Posterior cingulate gyrus (tissue), 11 donors: Measurements from ENCODE around the gene COL4A2.
"Not testable (repeated sequence)": the region's sequence is repeated elsewhere in the genome, so short reads cannot be mapped to it uniquely, and the experiment has no call there.

ENCODE experiments used
- DNase-seq, 10 donors: peaks; one replicate each; pipeline versions ENCODE4 v3.0.0 to v3.0.0-alpha.2; 2020 to 2021; ENCODE audit warnings: mixed read lengths in 3 of 10
- intact Hi-C: fragments of 100-400 bp; cut with DNase I; formaldehyde crosslinking; loops from one replicate; pipeline ENCODE4 v1.15.1; 2023

Gene COL4A2

DNA sequence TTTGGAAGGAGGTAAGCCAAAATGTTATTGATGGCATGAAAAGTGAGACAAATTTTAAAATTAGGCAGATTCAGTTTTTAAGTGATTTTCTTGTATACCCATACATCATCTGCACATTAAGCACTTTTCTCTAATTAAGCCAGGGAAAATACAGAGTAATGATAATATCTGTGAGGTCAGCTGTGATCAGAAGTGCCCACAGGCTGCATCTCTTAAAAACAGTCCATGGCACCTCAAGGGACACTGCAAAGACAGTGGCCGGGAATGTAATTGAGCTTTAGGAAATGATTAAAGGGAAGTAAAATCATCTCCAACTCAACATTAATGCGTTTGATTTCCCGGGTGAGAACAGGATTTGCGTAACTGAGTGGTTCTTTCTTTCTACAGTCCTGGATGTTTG is 2.1 kb upstream of the COL4A2 start:
- no peak for DNase-seq
- intact Hi-C loops: loop anchor here (10.0 kb wide), 2 partner anchors 60 to 110 kb away; no protein-coding TSS in a partner anchor

- intact Hi-C loops: loop anchor here (10.0 kb wide), 2 partner anchors 59 to 109 kb away; no protein-coding TSS in a partner anchor
- no peak for DNase-seq
These were observed 1.5 kb upstream of the COL4A2 start for GRCh38 chr13:110305544-110305943.

- intact Hi-C loops: loop anchor here (10.0 kb wide), 2 partner anchors 59 to 109 kb away; no protein-coding TSS in a partner anchor
- DNase-seq: no peak
These were observed 1.1 kb upstream of the COL4A2 start for GRCh38 chr13:110305949-110306339.

- DNase-seq: no peak
- intact Hi-C loops: loop anchor here (10.0 kb wide), 2 partner anchors 58 to 108 kb away; no protein-coding TSS in a partner anchor
These were observed 634 bp upstream of the COL4A2 start for GRCh38 chr13:110306340-110306959.

DNA sequence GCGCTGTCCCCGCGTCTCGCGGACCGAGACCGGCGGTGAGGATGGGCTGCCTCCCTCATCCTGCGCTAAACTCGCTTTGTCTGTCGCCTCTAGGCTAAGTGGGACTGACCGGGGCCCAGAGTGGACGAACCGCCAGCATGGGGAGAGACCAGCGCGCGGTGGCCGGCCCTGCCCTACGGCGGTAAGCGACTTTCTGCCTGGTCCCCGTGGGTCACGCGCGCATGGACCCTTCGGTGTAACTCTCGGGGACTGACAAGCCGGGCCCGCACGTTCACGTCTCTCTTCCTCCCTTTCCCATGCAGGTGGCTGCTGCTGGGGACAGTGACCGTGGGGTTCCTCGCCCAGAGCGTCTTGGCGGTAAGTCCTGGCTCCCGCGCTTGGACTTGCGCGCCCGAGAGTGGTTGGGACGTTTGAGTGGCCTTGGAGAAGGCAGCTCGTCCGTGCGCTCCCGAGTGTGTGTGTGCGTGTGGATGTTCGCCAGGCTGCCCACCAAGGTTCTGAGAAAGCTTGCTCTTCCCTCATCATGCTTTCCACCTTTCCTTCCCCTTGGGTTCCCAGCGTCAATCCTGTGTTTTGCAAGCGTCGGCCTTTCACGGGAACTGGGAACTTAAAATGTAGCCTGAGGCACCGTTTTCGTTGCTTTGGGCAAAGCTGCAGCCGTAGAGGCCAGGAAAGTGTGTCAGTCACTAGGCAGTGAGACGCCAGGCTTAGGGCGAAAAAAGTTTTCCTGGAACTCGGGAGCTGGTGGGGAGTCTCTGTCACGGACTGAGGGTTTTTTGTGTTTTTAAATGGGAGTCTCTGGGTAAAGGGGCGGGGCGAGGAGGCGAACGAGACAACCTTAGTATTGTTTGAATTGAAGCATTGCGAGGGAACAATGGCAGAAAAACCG is 927 bp downstream of the COL4A2 start:
- peak in 1 of 10 donors; percentile 77 for DNase-seq
- intact Hi-C loops: loop anchor here (10.0 kb wide), 2 partner anchors 57 to 107 kb away; no protein-coding TSS in a partner anchor

DNA sequence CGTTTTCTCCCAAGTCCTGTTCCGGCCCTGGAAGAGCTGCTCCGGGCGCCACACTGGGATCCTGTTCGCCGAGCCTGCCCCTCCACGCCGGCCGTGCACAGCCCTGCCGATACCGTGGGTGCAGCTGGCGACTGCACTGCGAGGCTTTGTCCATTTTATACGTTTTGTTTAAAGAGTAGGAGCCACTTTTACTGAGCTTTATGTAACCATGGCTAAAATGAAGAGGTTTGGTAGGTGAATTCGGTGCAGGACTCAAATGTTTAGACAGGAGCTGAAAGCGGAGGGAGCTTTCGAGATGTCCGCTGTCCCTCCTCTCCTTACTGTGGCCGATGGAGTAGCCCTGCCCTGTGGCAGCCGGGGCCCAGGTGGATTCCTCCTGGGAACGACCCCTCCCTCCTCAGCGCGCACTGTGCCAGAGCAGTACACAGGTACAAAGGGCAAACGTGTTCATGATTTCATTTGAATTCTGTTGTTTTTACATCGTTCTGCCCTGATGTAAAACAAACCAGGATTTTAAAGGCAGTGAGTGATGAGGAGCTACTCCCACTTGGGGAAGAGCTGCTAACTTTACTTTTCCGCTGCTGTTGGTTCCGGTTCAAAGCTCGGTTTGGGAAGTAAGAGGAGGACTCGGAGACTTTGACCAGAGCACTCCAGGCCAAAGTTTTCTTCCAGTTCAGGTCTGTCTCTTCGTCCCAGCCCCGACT is 1.7 kb downstream of the COL4A2 start:
- no peak for DNase-seq
- intact Hi-C loops: loop anchor here (10.0 kb wide), 2 partner anchors 56 to 106 kb away; no protein-coding TSS in a partner anchor

DNA sequence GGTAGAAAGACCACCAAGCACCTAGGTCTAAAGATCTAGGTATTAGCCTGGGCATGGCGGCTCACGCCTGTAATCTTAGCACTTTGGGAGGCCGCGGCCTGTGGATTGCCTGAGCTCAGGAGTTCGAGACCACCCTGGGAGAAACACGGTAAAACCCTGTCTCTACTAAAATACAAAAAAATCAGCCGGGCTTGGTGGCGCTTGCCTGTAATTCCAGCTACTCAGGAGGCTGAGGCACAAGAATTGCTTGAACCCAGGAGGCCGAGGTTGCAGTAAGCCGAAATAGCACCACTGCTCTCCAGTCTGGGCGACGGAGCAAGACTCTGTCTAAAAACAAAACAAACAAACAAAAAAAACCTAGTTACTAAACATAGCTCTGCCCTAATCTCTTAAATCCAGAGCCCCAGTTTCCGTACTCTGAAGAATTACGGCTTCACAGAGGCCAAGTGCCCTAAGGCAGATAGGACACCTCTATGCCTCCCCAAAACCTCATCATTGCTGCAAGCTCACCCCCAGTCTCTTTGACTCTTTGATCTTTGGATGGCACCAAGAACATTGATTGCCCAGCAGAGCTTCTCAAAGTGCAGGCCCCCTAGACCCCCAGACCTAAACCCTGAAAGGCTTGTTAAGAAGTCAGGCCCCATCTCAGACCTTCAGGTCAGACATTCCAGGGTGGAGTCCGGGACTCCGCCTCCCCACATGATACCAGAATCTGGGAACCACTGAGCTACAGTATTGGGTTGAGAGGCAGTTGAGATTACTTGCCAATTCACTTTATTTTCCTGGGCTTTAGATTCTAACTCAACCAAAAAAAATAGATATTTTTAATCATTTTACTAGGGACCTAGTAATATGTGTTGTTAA is 2.8 kb downstream of the COL4A2 start:
- no peak for DNase-seq
- intact Hi-C loops: loop anchor here (10.0 kb wide), 2 partner anchors 55 to 105 kb away; no protein-coding TSS in a partner anchor

DNA sequence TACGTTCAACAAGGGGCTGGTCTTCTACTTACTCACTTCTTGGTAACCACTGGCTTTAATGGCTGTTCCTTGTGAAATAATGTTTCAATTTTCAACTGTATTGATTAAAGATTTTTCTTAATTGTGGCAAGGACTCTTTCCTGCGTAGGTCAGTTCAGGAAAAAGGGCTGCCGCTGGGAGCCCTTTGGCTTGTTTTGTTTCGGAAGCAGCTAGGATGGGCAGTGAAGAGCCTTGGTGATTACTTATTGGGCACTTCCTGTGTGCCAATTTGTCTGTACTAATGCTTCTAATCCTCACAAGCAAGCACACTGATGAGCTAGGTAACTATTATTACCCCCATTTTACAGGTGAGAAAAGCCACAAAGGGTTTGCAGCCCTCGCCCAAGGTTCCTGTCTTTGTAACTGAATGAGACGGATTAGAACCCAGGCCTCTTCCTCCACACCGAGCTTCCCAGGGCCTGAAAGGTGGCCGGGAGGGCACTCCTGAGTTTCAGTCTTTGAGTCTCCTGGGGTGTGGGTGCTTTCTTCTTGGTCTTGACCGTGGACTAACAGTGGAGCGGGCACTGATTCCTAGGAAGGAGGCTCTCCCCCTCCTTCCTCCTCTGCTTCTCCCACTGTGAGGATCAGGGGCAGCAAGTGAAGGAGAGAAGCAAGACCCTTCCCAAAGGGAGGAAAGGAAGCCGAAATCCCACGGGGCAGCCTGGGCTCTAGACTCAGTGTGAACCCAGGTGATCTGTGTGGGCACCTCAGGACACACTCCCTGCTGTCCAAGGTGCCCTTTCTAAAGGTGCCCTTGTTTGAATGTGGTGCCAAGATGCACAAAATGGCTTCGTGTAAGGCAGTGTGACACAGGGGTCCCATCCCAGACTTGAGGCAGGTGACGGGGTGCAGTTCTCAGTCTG is 3.7 kb downstream of the COL4A2 start:
- no peak for DNase-seq
- intact Hi-C loops: no loop called here

- DNase-seq: no peak
- intact Hi-C loops: no loop called here
These were observed 4.6 kb downstream of the COL4A2 start for GRCh38 chr13:110311443-110312338.

- intact Hi-C loops: no loop called here
- DNase-seq: no peak
These were observed 5.4 kb downstream of the COL4A2 start for GRCh38 chr13:110312339-110313031.

DNA sequence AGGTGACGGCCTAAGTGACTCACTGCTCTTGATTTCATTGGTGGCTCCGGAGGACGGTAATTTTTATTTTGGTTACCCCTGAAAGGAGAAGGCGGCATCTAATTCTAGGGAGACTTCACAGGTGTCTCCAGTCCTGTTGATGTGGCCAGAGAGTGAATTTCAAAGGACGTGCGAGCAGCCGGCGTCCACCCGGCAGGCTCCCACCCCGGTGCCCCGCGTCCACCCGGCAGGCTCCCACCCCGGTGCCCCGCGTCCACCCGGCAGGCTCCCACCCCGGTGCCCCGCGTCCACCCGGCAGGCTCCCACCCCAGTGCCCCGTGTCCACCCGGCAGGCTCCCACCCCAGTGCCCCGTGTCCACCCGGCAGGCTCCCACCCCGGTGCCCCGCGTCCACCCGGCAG is 6.2 kb downstream of the COL4A2 start:
- DNase-seq, intact Hi-C loops: not testable (repeated sequence)

DNA sequence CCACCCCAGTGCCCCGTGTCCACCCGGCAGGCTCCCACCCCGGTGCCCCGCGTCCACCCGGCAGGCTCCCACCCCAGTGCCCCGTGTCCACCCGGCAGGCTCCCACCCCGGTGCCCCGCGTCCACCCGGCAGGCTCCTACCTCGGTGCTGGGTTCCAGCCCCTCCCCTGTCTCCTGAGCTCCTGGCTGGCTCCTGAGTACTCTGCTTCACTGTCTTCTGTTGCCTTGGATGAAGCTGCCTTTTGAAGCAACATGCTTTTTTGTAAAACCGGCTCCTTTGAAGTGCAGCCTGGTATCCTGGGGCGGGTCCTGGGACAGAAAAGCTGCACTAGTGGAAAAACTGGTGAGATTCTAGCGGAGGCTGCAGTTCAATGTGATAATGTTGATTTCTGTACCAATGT is 6.6 kb downstream of the COL4A2 start:
- DNase-seq, intact Hi-C loops: not testable (repeated sequence)

GRCh38 chr13:110314516-110315245 is 7.6 kb downstream of the COL4A2 start:
- intact Hi-C loops: no loop called here
- DNase-seq: no peak

GRCh38 chr13:110316196-110316595 is 9.1 kb downstream of the COL4A2 start:
- intact Hi-C loops: no loop called here

GRCh38 chr13:110317093-110317492 is 10.0 kb downstream of the COL4A2 start:
- intact Hi-C loops: no loop called here
- DNase-seq: no peak

More at GRCh38 chr13:110316196-110316595, 9.1 kb downstream of the COL4A2 start:
- DNase-seq: no peak

- DNase-seq: no peak
- intact Hi-C loops: no loop called here
These were observed 10.6 kb downstream of the COL4A2 start for GRCh38 chr13:110317496-110318195.
